K562 (cell line): ENCODE data around the gene VWA1. TPM values are rescaled to one million over a fixed set of nuclear protein-coding genes. Genes with fewer than 3 reads are reported as not detected.

Experiments
- CREBBP ChIP-seq: IDR thresholded peaks from one replicate; pipeline ENCODE4 v1.6.1; 2012; ENCODE audit warnings: low read depth, mild to moderate bottlenecking, control low read depth, inconsistent platforms, low read length
- FOXA3 ChIP-seq, 2 experiments: fragments of 450-650 bp in 1 of 2; sonication (generic) in 1 of 2; formaldehyde crosslinking; IDR thresholded peaks in 1 of 2; conservative IDR thresholded peaks in 1 of 2; 2 replicates each; pipeline versions ENCODE4 v1.4.0 to v1.8.0; 2020 to 2022; ENCODE audit warnings: mild to moderate bottlenecking in 2 of 2, missing genetic modification reagents in 1 of 2
- GABPA ChIP-seq: fragments of 200-800 bp; sonication (Bioruptor generic); conservative IDR thresholded peaks from 2 replicates; pipeline ENCODE4 v1.6.1; 2016; ENCODE audit warnings: low read depth, missing genetic modification characterization, missing compliant biosample characterization
- HES1 ChIP-seq: fragments of 450-650 bp; IDR thresholded peaks from 2 replicates; pipeline ENCODE4 v1.6.1; 2016; ENCODE audit warnings: low read depth, mild to moderate bottlenecking, moderate library complexity
- KDM4B ChIP-seq, 2 experiments: fragments of 450-650 bp in 1 of 2; sonication (generic) in 1 of 2; IDR thresholded peaks; 2 replicates each; pipeline ENCODE4 v1.6.1; 2016 to 2017; ENCODE audit warnings: borderline replicate concordance in 2 of 2, antibody characterized with exemption in 1 of 2, low read depth in 1 of 2, mild to moderate bottlenecking in 1 of 2
- NFE2L1 ChIP-seq: fragments of 450-650 bp; IDR thresholded peaks from 2 replicates; pipeline ENCODE4 v1.6.1; 2016; ENCODE audit warnings: missing genetic modification characterization, low read depth, mild to moderate bottlenecking, missing compliant biosample characterization, moderate library complexity, borderline replicate concordance
- NR2C2 ChIP-seq, 2 experiments: fragments of 200-800 bp in 1 of 2; sonication (Bioruptor generic) in 1 of 2; sonication (generic) in 1 of 2; formaldehyde crosslinking in 1 of 2; IDR thresholded peaks; 2 replicates each; pipeline versions ENCODE4 v1.6.1 to v1.8.0; 2016 to 2022; ENCODE audit warnings: mild to moderate bottlenecking in 1 of 2, missing compliant biosample characterization in 1 of 2, missing genetic modification characterization in 1 of 2, missing genetic modification reagents in 1 of 2
- RBM22 ChIP-seq: fragments of 200-400 bp; formaldehyde crosslinking; IDR thresholded peaks from 2 replicates; pipeline ENCODE4 v1.6.1; 2018; ENCODE audit warnings: low read length, low read depth; ENCODE audit not compliant: poor library complexity, severe bottlenecking
- RCOR1 ChIP-seq, 2 experiments: IDR thresholded peaks; 2 replicates each; pipeline ENCODE4 v1.6.1; 2012; ENCODE audit warnings: low read depth in 2 of 2, low read length in 2 of 2, borderline replicate concordance in 1 of 2, improper control_type of control experiment in 1 of 2
- SP2 ChIP-seq: IDR thresholded peaks from 2 replicates; pipeline ENCODE4 v1.6.1; 2011; ENCODE audit warnings: mild to moderate bottlenecking, low read depth, low read length, moderate library complexity; ENCODE audit not compliant: poor library complexity, severe bottlenecking; ENCODE audit errors: extremely low read depth
- STAT5B ChIP-seq: fragments of 250-450 bp; sonication (Bioruptor Pico); IDR thresholded peaks from 2 replicates; pipeline ENCODE4 v1.8.0; 2021; ENCODE audit warnings: mild to moderate bottlenecking, inconsistent platforms
- polyA plus RNA-seq, 8 experiments: library from polyadenylated mRNA; depleted of rRNA in 4 of 8; stranded (reverse) in 5 of 8; unstranded in 3 of 8; fragments of >200 nt; fragmentation: Nextera tagmentation in 2 of 8; fragmentation: Illumina TruSeq in 1 of 8; extraction: Ambion mirVana in 2 of 8; extraction: Trizol in 1 of 8; gene quantifications; 2 replicates each; pipeline versions ENCODE4 v1.2.1 to v1.2.3, GENCODE V29; 2011 to 2014; ENCODE audit warnings: inconsistent platforms in 1 of 8, missing spikeins in 1 of 8
- total RNA-seq, 7 experiments: library from RNA; depleted of rRNA in 6 of 7; stranded (reverse); fragments of >200 nt in 6 of 7; fragmentation: Illumina TruSeq in 2 of 7; extraction: Trizol in 2 of 7; gene quantifications; 2 replicates each; pipeline versions ENCODE4 v1.2.1 to v1.2.3, GENCODE V29; 2011 to 2021; ENCODE audit warnings: low replicate concordance in 1 of 7
- TF ChIP-seq, protein P1 (sequence below): sonication (generic); formaldehyde crosslinking; IDR thresholded peaks from 2 replicates; pipeline ENCODE4 v1.8.0; 2023; ENCODE audit warnings: mild to moderate bottlenecking, missing genetic modification reagents
- TF ChIP-seq, protein P2 (sequence below): sonication (generic); formaldehyde crosslinking; IDR thresholded peaks from 2 replicates; pipeline ENCODE4 v1.8.1; 2022; ENCODE audit warnings: missing genetic modification reagents
- TF ChIP-seq, protein P3 (sequence below): fragments of 250-450 bp; sonication (Bioruptor Pico); IDR thresholded peaks from 2 replicates; pipeline ENCODE4 v1.8.0; 2021; ENCODE audit warnings: moderate library complexity, mild to moderate bottlenecking, inconsistent platforms
- TF ChIP-seq, protein P4 (sequence below), 2 experiments: IDR thresholded peaks; 2 replicates each; pipeline ENCODE4 v1.6.1; 2012; ENCODE audit warnings: improper control_type of control experiment in 2 of 2, low read depth in 2 of 2, low read length in 2 of 2, borderline replicate concordance in 1 of 2

VWA1 gene
- total and polyA plus RNA-seq, 9 of the 15 experiments (the other 6 are each of a cell fraction or from before 2014, with no cell fraction given): 0.01 to 6.4 (median 0.85) TPM

GRCh38 chr1:1390675-1391074, 44.8 kb upstream of the VWA1 start (continued):
- TF ChIP-seq, protein P1, sequence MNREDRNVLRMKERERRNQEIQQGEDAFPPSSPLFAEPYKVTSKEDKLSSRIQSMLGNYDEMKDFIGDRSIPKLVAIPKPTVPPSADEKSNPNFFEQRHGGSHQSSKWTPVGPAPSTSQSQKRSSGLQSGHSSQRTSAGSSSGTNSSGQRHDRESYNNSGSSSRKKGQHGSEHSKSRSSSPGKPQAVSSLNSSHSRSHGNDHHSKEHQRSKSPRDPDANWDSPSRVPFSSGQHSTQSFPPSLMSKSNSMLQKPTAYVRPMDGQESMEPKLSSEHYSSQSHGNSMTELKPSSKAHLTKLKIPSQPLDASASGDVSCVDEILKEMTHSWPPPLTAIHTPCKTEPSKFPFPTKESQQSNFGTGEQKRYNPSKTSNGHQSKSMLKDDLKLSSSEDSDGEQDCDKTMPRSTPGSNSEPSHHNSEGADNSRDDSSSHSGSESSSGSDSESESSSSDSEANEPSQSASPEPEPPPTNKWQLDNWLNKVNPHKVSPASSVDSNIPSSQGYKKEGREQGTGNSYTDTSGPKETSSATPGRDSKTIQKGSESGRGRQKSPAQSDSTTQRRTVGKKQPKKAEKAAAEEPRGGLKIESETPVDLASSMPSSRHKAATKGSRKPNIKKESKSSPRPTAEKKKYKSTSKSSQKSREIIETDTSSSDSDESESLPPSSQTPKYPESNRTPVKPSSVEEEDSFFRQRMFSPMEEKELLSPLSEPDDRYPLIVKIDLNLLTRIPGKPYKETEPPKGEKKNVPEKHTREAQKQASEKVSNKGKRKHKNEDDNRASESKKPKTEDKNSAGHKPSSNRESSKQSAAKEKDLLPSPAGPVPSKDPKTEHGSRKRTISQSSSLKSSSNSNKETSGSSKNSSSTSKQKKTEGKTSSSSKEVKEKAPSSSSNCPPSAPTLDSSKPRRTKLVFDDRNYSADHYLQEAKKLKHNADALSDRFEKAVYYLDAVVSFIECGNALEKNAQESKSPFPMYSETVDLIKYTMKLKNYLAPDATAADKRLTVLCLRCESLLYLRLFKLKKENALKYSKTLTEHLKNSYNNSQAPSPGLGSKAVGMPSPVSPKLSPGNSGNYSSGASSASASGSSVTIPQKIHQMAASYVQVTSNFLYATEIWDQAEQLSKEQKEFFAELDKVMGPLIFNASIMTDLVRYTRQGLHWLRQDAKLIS (CRISPR knock-in tag): no peak
- TF ChIP-seq STAT5B (CRISPR knock-in tag) (no peak), NR2C2 (CRISPR knock-in tag; IDR thresholded peaks at IDR 0.05) (no peak), NR2C2 (tag; IDR thresholded peaks at IDR 0.05) (peak; percentile 43; the same call in 1 of the 2 replicates), KDM4B (IDR thresholded peaks at IDR 0.05; ENCODE audit: borderline replicate concordance in 2 of 2, low read depth in 1 of 2) (no peak), SP2 (no peak), HES1 (no peak), RBM22 (no peak), GABPA (tag) (peak; percentile 59), CREBBP (no peak), NFE2L1 (tag) (no peak), RCOR1 (IDR thresholded peaks at IDR 0.05; ENCODE audit: borderline replicate concordance in 1 of 2, low read depth in 2 of 2, low read length in 2 of 2) (peak in 1 of 2 experiments; percentile 54; a peak in 1 of 4 replicates), FOXA3 (CRISPR knock-in tag; conservative IDR thresholded peaks at IDR 0.05 in 1 of 2, IDR thresholded peaks at IDR 0.05 in 1 of 2) (no peak)
- TF ChIP-seq, protein P2, sequence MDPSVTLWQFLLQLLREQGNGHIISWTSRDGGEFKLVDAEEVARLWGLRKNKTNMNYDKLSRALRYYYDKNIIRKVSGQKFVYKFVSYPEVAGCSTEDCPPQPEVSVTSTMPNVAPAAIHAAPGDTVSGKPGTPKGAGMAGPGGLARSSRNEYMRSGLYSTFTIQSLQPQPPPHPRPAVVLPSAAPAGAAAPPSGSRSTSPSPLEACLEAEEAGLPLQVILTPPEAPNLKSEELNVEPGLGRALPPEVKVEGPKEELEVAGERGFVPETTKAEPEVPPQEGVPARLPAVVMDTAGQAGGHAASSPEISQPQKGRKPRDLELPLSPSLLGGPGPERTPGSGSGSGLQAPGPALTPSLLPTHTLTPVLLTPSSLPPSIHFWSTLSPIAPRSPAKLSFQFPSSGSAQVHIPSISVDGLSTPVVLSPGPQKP (CRISPR knock-in tag): no peak
- TF ChIP-seq, protein P3, sequence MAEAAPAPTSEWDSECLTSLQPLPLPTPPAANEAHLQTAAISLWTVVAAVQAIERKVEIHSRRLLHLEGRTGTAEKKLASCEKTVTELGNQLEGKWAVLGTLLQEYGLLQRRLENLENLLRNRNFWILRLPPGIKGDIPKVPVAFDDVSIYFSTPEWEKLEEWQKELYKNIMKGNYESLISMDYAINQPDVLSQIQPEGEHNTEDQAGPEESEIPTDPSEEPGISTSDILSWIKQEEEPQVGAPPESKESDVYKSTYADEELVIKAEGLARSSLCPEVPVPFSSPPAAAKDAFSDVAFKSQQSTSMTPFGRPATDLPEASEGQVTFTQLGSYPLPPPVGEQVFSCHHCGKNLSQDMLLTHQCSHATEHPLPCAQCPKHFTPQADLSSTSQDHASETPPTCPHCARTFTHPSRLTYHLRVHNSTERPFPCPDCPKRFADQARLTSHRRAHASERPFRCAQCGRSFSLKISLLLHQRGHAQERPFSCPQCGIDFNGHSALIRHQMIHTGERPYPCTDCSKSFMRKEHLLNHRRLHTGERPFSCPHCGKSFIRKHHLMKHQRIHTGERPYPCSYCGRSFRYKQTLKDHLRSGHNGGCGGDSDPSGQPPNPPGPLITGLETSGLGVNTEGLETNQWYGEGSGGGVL (CRISPR knock-in tag): no peak
- TF ChIP-seq, protein P4, sequence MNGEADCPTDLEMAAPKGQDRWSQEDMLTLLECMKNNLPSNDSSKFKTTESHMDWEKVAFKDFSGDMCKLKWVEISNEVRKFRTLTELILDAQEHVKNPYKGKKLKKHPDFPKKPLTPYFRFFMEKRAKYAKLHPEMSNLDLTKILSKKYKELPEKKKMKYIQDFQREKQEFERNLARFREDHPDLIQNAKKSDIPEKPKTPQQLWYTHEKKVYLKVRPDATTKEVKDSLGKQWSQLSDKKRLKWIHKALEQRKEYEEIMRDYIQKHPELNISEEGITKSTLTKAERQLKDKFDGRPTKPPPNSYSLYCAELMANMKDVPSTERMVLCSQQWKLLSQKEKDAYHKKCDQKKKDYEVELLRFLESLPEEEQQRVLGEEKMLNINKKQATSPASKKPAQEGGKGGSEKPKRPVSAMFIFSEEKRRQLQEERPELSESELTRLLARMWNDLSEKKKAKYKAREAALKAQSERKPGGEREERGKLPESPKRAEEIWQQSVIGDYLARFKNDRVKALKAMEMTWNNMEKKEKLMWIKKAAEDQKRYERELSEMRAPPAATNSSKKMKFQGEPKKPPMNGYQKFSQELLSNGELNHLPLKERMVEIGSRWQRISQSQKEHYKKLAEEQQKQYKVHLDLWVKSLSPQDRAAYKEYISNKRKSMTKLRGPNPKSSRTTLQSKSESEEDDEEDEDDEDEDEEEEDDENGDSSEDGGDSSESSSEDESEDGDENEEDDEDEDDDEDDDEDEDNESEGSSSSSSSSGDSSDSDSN (IDR thresholded peaks at IDR 0.05; ENCODE audit: borderline replicate concordance in 1 of 2, low read depth in 2 of 2, low read length in 2 of 2): 0 out of 4 replicates have a peak, but pooled peaks of 1 of the 2 experiments have one; percentile 69
